NCI-H2107 treated with DMSO at 0.1 percent for 48 hours (cell line): ENCODE results near the gene NPHP4.

Source experiments
- DNase-seq: peaks from one replicate; lab custom pipeline; 2025; ENCODE audit not compliant: unreplicated experiment; lab: John Stamatoyannopoulos, UW

The NPHP4 gene

GRCh38 chr1:5991381-5992025 is 722 bp downstream of the NPHP4 start:
- DNase-seq, result no peak

- no peak for DNase-seq
Measured at GRCh38 chr1:5990913-5991312, 1.3 kb downstream of the NPHP4 start.

GRCh38 chr1:5989731-5990271 is 2.4 kb downstream of the NPHP4 start:
- DNase-seq, result no peak

GRCh38 chr1:5989286-5989605 is 3.0 kb downstream of the NPHP4 start:
- DNase-seq, result no peak

GRCh38 chr1:5988596-5989285 is 3.5 kb downstream of the NPHP4 start:
- DNase-seq, result no peak

GRCh38 chr1:5986018-5986417 is 6.2 kb downstream of the NPHP4 start:
- DNase-seq, result no peak

GRCh38 chr1:5985250-5985649 is 7.0 kb downstream of the NPHP4 start:
- no peak for DNase-seq

GRCh38 chr1:5983361-5984103 is 8.7 kb downstream of the NPHP4 start:
- no peak for DNase-seq

GRCh38 chr1:5982868-5983267 is 9.4 kb downstream of the NPHP4 start:
- no peak for DNase-seq

- no peak for DNase-seq
Measured at GRCh38 chr1:5982276-5982675, 9.9 kb downstream of the NPHP4 start.

GRCh38 chr1:5981009-5981380 is 11.2 kb downstream of the NPHP4 start:
- no peak for DNase-seq

GRCh38 chr1:5980314-5981008 is 11.8 kb downstream of the NPHP4 start:
- DNase-seq, result no peak

- no peak for DNase-seq
Measured at GRCh38 chr1:5979536-5980313, 12.5 kb downstream of the NPHP4 start.

- DNase-seq, result no peak
Measured at GRCh38 chr1:5978452-5978851, 13.8 kb downstream of the NPHP4 start.

- no peak for DNase-seq
Measured at GRCh38 chr1:5977494-5978444, 14.5 kb downstream of the NPHP4 start.

- no peak for DNase-seq
Measured at GRCh38 chr1:5976726-5977493, 15.3 kb downstream of the NPHP4 start.

GRCh38 chr1:5976231-5976630 is 16.0 kb downstream of the NPHP4 start:
- no peak for DNase-seq

- DNase-seq, result no peak
Measured at GRCh38 chr1:5975133-5975880, 16.9 kb downstream of the NPHP4 start.
